Peyer's patch (tissue), 4 donors: ENCODE measurements around the gene UBP1. TPM values are rescaled to one million over a fixed set of nuclear protein-coding genes. Genes with fewer than 3 reads are reported as not detected.
A peak's percentile ranks its signal among the peaks of the same experiment; 100 is the strongest.

Experiments
- DNase-seq, 3 donors: peaks; one replicate each; pipeline ENCODE4 v3.0.0-alpha.2; 2017 to 2019
- H3K27ac ChIP-seq, 4 donors: fragments of 200-600 bp; sonication (generic); one replicate each; pipeline ENCODE4 v1.5.1; 2016 to 2019
- H3K27me3 ChIP-seq, 2 donors: fragments of 200-600 bp; sonication (generic); one replicate each; pipeline ENCODE4 v1.5.1; 2019
- H3K36me3 ChIP-seq, 3 donors: fragments of 200-600 bp; sonication (generic); one replicate each; pipeline ENCODE4 v1.5.1; 2016 to 2019
- H3K4me1 ChIP-seq, 4 donors: fragments of 200-600 bp; sonication (generic); one replicate each; pipeline ENCODE4 v1.5.1; 2016 to 2019
- H3K4me3 ChIP-seq, 4 donors: fragments of 200-600 bp; sonication (generic); 1 replicate in 3 of 4; 2 replicates in 1 of 4; pipeline ENCODE4 v1.5.1; 2016 to 2019; ENCODE audit warnings: mild to moderate bottlenecking in 1 of 4
- H3K9me3 ChIP-seq, 4 donors: fragments of 200-600 bp; sonication (generic); one replicate each; pipeline ENCODE4 v1.5.1; 2016 to 2019; ENCODE audit warnings: mild to moderate bottlenecking in 1 of 4
- POLR2A ChIP-seq, 2 donors: fragments of 450-650 bp; IDR thresholded peaks; one replicate each; pipeline ENCODE4 v1.5.1; 2017; ENCODE audit warnings: antibody characterized with exemption in 2 of 2, mild to moderate bottlenecking in 2 of 2, moderate library complexity in 2 of 2
- total RNA-seq, 4 donors: library from RNA; depleted of rRNA; stranded (reverse); fragments of >200 nt; gene quantifications; one replicate each; pipeline ENCODE4 v1.1.0, GENCODE V29; 2016
- TF ChIP-seq, protein P1 (sequence below), 6 experiments: fragments of 450-650 bp in 4 of 6; fragments of 200-600 bp in 2 of 6; sonication (generic) in 1 of 6; IDR thresholded peaks; one replicate each; pipeline ENCODE4 v1.5.1; 2017 to 2019; ENCODE audit warnings: antibody characterized with exemption in 6 of 6, mild to moderate bottlenecking in 3 of 6, moderate library complexity in 1 of 6

The UBP1 gene
- total RNA-seq, 4 donors from 2014 or later = 61.3 to 192 (median 77.0) TPM

DNA sequence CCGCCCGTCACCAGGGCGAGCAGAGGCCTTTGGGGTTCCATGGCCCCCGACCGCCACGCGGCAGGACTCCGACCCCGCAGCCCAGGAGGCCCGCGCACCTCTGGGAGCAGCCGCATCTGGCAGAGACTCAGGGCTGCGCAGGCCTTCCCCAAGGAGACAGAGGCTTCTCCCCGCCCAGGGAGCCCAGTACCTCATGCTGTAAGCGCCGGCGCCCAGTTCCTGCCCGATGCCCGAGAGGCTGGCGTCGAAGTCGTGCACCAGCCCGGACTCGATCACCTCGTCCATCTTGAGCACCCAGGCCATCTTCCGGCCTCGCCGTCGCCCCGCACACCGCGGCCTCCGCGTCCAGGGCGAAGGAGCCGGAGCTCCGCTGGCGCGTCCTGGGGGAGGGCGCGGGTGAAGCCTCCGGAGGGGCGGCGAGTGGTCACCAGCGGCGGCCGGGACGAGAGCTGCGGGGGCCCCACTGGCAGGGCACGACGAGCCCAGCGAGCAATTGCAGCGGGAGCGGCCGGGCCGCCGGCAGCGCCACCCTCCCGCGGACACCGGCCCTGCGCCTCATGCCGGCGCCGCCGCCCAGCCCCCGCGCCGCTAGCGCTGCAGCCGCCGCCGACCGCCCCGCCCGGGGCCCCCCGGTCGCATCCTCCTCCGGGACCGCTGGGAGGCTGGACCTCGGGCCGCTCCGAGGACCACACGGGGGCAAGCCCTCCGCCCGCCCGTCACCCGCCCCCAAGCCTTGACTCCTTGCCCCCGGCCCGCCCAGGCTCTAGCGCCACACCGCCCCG, 468 bp downstream of the UBP1 start:
- Histone ChIP-seq H3K4me3 (peak overlapping the region; percentile 73 to 88 (median 84)), H3K9me3 (no peaks in the 10 kb centered on the region), H3K27me3 (no peaks in the 10 kb centered on the region), H3K27ac (peak overlapping the region; percentile 94 to 99 (median 98)), H3K36me3 (no peaks in the 10 kb centered on the region), H3K4me1 (peaks cover 0 to 37% (median 9%) of the 10 kb centered on the region in 4 donors)
- peak; percentile 65 to 75 for TF ChIP-seq POLR2A (IDR thresholded peaks at IDR 0.05)
- TF ChIP-seq, protein P1, sequence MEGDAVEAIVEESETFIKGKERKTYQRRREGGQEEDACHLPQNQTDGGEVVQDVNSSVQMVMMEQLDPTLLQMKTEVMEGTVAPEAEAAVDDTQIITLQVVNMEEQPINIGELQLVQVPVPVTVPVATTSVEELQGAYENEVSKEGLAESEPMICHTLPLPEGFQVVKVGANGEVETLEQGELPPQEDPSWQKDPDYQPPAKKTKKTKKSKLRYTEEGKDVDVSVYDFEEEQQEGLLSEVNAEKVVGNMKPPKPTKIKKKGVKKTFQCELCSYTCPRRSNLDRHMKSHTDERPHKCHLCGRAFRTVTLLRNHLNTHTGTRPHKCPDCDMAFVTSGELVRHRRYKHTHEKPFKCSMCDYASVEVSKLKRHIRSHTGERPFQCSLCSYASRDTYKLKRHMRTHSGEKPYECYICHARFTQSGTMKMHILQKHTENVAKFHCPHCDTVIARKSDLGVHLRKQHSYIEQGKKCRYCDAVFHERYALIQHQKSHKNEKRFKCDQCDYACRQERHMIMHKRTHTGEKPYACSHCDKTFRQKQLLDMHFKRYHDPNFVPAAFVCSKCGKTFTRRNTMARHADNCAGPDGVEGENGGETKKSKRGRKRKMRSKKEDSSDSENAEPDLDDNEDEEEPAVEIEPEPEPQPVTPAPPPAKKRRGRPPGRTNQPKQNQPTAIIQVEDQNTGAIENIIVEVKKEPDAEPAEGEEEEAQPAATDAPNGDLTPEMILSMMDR (IDR thresholded peaks at IDR 0.05) = peak in 3 of 6 experiments; percentile 38 to 56 (median 45)
- DNase-seq = peak; percentile 46 to 80 (median 72)

DNA sequence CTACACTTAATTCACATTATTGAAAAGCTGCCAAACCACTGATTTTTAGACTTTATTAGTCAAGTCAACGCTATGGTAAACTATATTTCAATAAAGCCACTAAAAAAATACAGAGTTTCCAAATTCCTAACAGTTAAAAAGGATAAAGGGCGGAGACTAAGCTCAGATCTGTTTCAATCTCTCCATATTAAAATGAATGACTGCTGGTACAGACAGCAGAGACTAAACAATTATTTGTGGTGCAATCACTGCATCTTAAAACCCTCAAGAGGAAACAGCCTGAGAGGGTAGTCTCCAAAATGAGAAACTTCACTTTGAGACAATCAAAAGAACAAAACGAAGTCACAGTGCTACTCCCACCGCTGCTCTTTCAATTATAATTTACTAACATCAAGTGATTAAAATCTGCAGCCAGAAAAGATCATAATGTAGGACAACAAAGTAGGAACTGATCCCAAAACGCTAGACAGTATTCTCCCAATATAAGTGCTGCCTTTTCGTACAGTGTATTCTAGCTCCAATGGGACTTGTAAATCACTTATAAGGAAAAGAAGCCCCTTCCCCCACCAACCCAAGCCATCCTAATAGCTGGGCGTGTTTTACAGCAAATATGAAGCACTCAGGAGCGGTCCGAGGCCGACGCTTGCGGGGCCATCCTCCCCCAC, 1.2 kb downstream of the UBP1 start:
- no peak for DNase-seq
- Histone ChIP-seq H3K9me3 (no peaks in the 10 kb centered on the region), H3K36me3 (no peaks in the 10 kb centered on the region), H3K4me3 (peak overlapping the region; percentile 73 to 88 (median 84)), H3K27me3 (no peaks in the 10 kb centered on the region), H3K4me1 (peaks cover 0 to 37% (median 9%) of the 10 kb centered on the region in 4 donors), H3K27ac (peak overlapping the region; percentile 94 to 99 (median 98))
- TF ChIP-seq, protein P1 (IDR thresholded peaks at IDR 0.05) = no peak
- no peak for TF ChIP-seq POLR2A (IDR thresholded peaks at IDR 0.05)

DNA sequence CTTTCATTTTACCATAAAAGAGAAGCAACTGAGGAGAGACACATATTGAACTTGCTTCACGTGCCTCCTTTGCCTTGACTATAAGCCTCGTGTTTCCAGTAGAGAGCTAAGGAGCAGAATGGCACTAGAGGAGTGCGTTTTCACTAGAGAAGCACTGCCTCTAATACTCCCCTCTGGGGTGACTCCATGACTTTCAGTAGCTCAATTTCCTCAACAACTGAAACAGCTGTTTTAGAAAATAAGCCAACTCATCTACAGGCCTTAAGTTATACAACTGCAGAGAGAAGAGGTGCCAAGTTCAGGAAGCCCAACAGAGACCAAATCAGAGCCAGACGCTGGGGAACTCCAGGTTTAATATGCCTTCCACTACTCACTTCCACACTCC, 1.9 kb downstream of the UBP1 start:
- TF ChIP-seq, protein P1 (IDR thresholded peaks at IDR 0.05) = no peak
- TF ChIP-seq POLR2A (IDR thresholded peaks at IDR 0.05) = no peak
- Histone ChIP-seq H3K9me3 (no peaks in the 10 kb centered on the region), H3K36me3 (no peaks in the 10 kb centered on the region), H3K4me1 (peaks cover 0 to 37% (median 9%) of the 10 kb centered on the region in 4 donors), H3K27ac (peak overlapping the region; percentile 94 to 99 (median 98)), H3K27me3 (no peaks in the 10 kb centered on the region), H3K4me3 (peak overlapping the region; percentile 73 to 88 (median 84))
- no peak for DNase-seq

DNA sequence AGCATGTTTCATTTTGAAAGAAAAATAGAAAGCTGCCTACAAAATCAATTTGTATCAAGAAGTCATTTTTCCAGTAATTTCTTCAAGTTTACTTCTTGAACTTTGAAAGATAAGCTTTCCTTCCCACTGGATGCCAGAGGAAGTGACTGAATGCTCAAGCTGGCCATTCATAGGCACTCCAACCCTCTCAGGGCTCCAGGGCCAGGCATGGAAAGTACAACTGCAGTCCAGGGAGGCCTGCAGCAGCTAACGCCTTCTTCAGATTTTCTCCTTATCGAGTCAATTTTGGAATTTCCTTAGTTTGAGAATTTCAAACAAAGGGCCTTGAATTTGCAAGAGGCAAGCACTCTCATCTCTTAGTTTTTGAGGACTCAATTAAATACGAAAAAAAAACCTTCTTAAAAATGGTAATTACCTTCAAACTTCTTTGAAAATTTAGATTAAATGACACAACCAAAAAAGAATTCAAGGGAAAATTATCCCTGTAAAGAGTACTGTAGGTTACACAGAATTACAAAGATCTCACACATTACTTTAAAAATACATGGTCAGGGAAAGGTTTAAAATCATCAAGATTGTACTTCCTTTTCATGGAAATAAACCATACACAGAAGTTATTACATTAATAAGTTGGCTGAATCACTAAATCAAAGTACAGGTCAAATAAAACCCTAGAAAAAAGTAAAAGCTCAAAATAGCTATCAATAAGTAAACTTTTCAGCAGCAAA, 2.5 kb downstream of the UBP1 start:
- no peaks in the 10 kb centered on the region for H3K9me3 ChIP-seq
- no peaks in the 10 kb centered on the region for H3K36me3 ChIP-seq
- H3K27me3 ChIP-seq = no peaks in the 10 kb centered on the region
- TF ChIP-seq, protein P1 (IDR thresholded peaks at IDR 0.05) = peak in 1 of 6 experiments; percentile 3
- TF ChIP-seq POLR2A (IDR thresholded peaks at IDR 0.05) = no peak
- no peak for DNase-seq
- peak overlapping the region in 2 of 4 donors; percentile 73 to 81 for H3K4me3 ChIP-seq
- H3K4me1 ChIP-seq = peaks cover 0 to 37% (median 9%) of the 10 kb centered on the region in 4 donors
- peak overlapping the region in 3 of 4 donors; percentile 4 to 99 (median 98) for H3K27ac ChIP-seq

DNA sequence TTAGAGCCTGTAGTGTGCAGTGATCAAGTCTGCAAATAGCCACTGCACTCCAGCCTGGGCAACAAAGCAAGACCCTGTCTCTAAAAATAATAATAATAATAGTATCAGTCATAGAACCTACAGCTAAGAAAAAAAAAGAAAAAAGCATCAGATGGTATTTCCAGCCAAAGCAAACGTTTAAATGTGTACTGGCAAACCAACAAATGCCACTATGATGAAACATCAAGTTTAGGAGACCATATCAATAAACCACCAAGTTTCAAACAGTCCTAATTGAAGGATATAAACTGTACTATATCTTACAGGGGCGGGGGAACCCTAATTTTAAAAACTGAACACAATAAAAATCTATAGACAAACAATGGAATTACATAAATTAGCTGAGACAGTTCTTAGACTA, 6.4 kb downstream of the UBP1 start:
- Histone ChIP-seq H3K4me1 (peaks cover 0 to 46% (median 7%) of the 10 kb centered on the region in 4 donors), H3K4me3 (no peak overlapping the region), H3K36me3 (no peaks in the 10 kb centered on the region), H3K27ac (no peak overlapping the region), H3K9me3 (no peaks in the 10 kb centered on the region), H3K27me3 (no peaks in the 10 kb centered on the region)
- DNase-seq = no peak
- no peak for TF ChIP-seq POLR2A (IDR thresholded peaks at IDR 0.05)
- TF ChIP-seq, protein P1 (IDR thresholded peaks at IDR 0.05) = no peak
